ENCODE data around the gene RAD51B.

DNA sequence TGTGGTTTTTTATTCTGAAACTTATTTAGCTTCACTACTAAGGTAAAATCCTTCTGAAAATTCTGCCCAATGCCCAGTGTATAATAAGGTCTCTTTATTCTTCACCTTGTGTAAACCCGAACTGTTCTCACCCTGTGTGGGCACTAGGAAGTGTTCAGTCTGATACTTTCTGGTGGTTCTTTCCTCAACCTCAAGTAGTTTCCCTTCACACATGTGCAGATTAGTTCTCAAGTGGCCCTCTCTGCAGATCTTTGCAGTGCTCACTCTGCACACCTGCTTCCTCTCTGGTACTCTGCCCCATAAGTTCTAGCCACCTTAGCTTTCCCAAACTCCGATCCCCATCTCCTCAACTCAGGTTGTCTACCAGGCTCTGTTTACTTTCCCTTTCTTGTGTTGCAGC is 61.6 kb downstream of the RAD51B start:
- TF ChIP-seq CTCF (IDR thresholded peaks at IDR 0.05) (no peak), HMGA2 (CRISPR knock-in tag; IDR thresholded peaks at IDR 0.05) (no peak), NR1H2 (CRISPR knock-in tag; IDR thresholded peaks at IDR 0.05) (no peak), FOXP4 (CRISPR knock-in tag; IDR thresholded peaks at IDR 0.05) (no peak), ATF6 (CRISPR knock-in tag; IDR thresholded peaks at IDR 0.05) (no peak), JUN (CRISPR knock-in tag; IDR thresholded peaks at IDR 0.05) (no peak), ETV6 (CRISPR knock-in tag; IDR thresholded peaks at IDR 0.05) (no peak), KAT7 (CRISPR knock-in tag; IDR thresholded peaks at IDR 0.05; ENCODE audit: borderline replicate concordance) (no peak), STAT6 (CRISPR knock-in tag; conservative IDR thresholded peaks at IDR 0.05; ENCODE audit: low read depth) (no peak), TEAD4 (CRISPR knock-in tag; IDR thresholded peaks at IDR 0.05) (no peak)
- TF ChIP-seq, protein P1, sequence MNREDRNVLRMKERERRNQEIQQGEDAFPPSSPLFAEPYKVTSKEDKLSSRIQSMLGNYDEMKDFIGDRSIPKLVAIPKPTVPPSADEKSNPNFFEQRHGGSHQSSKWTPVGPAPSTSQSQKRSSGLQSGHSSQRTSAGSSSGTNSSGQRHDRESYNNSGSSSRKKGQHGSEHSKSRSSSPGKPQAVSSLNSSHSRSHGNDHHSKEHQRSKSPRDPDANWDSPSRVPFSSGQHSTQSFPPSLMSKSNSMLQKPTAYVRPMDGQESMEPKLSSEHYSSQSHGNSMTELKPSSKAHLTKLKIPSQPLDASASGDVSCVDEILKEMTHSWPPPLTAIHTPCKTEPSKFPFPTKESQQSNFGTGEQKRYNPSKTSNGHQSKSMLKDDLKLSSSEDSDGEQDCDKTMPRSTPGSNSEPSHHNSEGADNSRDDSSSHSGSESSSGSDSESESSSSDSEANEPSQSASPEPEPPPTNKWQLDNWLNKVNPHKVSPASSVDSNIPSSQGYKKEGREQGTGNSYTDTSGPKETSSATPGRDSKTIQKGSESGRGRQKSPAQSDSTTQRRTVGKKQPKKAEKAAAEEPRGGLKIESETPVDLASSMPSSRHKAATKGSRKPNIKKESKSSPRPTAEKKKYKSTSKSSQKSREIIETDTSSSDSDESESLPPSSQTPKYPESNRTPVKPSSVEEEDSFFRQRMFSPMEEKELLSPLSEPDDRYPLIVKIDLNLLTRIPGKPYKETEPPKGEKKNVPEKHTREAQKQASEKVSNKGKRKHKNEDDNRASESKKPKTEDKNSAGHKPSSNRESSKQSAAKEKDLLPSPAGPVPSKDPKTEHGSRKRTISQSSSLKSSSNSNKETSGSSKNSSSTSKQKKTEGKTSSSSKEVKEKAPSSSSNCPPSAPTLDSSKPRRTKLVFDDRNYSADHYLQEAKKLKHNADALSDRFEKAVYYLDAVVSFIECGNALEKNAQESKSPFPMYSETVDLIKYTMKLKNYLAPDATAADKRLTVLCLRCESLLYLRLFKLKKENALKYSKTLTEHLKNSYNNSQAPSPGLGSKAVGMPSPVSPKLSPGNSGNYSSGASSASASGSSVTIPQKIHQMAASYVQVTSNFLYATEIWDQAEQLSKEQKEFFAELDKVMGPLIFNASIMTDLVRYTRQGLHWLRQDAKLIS (CRISPR knock-in tag; IDR thresholded peaks at IDR 0.05; ENCODE audit: borderline replicate concordance), result no peak
- TF ChIP-seq, protein P2, sequence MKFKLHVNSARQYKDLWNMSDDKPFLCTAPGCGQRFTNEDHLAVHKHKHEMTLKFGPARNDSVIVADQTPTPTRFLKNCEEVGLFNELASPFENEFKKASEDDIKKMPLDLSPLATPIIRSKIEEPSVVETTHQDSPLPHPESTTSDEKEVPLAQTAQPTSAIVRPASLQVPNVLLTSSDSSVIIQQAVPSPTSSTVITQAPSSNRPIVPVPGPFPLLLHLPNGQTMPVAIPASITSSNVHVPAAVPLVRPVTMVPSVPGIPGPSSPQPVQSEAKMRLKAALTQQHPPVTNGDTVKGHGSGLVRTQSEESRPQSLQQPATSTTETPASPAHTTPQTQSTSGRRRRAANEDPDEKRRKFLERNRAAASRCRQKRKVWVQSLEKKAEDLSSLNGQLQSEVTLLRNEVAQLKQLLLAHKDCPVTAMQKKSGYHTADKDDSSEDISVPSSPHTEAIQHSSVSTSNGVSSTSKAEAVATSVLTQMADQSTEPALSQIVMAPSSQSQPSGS (CRISPR knock-in tag; IDR thresholded peaks at IDR 0.05; ENCODE audit: borderline replicate concordance, low read depth), result no peak
- TF ChIP-seq, protein P3, sequence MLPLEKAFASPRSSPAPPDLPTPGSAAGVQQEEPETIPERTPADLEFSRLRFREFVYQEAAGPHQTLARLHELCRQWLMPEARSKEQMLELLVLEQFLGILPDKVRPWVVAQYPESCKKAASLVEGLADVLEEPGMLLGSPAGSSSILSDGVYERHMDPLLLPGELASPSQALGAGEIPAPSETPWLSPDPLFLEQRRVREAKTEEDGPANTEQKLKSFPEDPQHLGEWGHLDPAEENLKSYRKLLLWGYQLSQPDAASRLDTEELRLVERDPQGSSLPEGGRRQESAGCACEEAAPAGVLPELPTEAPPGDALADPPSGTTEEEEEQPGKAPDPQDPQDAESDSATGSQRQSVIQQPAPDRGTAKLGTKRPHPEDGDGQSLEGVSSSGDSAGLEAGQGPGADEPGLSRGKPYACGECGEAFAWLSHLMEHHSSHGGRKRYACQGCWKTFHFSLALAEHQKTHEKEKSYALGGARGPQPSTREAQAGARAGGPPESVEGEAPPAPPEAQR (CRISPR knock-in tag; IDR thresholded peaks at IDR 0.05), result no peak
